GM12878 (cell line): ENCODE results near the gene TPD52L2. TPM values are rescaled to one million over a fixed set of nuclear protein-coding genes. Genes with fewer than 3 reads are reported as not detected.
A peak's percentile ranks its signal among the peaks of the same experiment; 100 is the strongest.

Experiments used
- ATAC-seq: fragments of 200-7000 bp; cut with Tn5 transposase; 3 replicates; pipeline ENCODE4 v1.9.1; 2020; ENCODE audit warnings: mild to moderate bottlenecking, moderate library complexity
- BruUV-seq: library from RNA; stranded (reverse); fragments of 400-500 nt; replicated peaks from 2 replicates; lab custom pipeline; 2021; lab: Mats Ljungman, UMichigan
- CTCF ChIA-PET: fragments of 300-600 bp; sonication (Branson Sonifier 250); formaldehyde crosslinking; extraction: SDS; loops from one replicate; lab custom pipeline; 2021; ENCODE audit warnings: inconsistent platforms; lab: Yijun Ruan, JAX
- POLR2A ChIA-PET: fragments of 350-600 bp; formaldehyde crosslinking; extraction: SDS; loops from one replicate; lab custom pipeline; 2021; ENCODE audit warnings: inconsistent platforms; lab: Charles Lee
- RAD21 ChIA-PET: fragments of 300-600 bp; sonication (Branson Sonifier 250); formaldehyde crosslinking; loops from one replicate; lab custom pipeline; 2023; ENCODE audit warnings: antibody characterized with exemption; ENCODE audit not compliant: unreplicated experiment; lab: Charles Lee
- SMC1A ChIA-PET: fragments of 300-600 bp; sonication (Branson Sonifier 250); formaldehyde crosslinking; loops from one replicate; lab custom pipeline; 2023; ENCODE audit not compliant: unreplicated experiment, uncharacterized antibody; lab: Charles Lee
- DNase-seq: peaks from one replicate; pipeline ENCODE4 v3.0.0-alpha.2; 2011; ENCODE audit warnings: low read depth, low spot score
- FAIRE-seq: peaks from 3 replicates; lab custom pipeline; 2011; peaks lifted over from hg19 to GRCh38; lab: Jason Lieb, UNC
- H2AFZ ChIP-seq: 2 replicates; pipeline ENCODE4 v1.6.0; 2011; ENCODE audit warnings: low read depth, low read length, control low read depth; ENCODE audit not compliant: control insufficient read depth
- H3K27ac ChIP-seq: 2 replicates; pipeline ENCODE4 v1.5.1; 2011; ENCODE audit warnings: control low read depth; ENCODE audit not compliant: control insufficient read depth, insufficient read depth
- H3K27me3 ChIP-seq, 2 experiments: replicated peaks in 1 of 2; 2 replicates each; pipeline versions ENCODE4 v1.6.0 to v1.6.1; 2011; ENCODE audit warnings: low read length in 1 of 2; ENCODE audit not compliant: control insufficient read depth in 2 of 2, insufficient read depth in 2 of 2
- H3K36me3 ChIP-seq, 2 experiments: 2 replicates each; pipeline ENCODE4 v1.5.1; 2011; ENCODE audit warnings: low read length in 1 of 2; ENCODE audit not compliant: control insufficient read depth in 2 of 2, insufficient read depth in 2 of 2
- H3K4me1 ChIP-seq: 2 replicates; pipeline ENCODE4 v1.6.1; 2011; ENCODE audit warnings: mild to moderate bottlenecking, low read length, moderate library complexity, mixed read lengths; ENCODE audit not compliant: control insufficient read depth, insufficient read depth
- H3K4me2 ChIP-seq: 2 replicates; pipeline ENCODE4 v1.6.0; 2011; ENCODE audit warnings: control low read depth; ENCODE audit not compliant: control insufficient read depth, insufficient read depth
- H3K4me3 ChIP-seq: fragments of 200-600 bp; sonication (generic); 2 replicates; pipeline ENCODE4 v1.5.1; 2016
- H3K79me2 ChIP-seq: 2 replicates; pipeline ENCODE4 v1.6.0; 2011; ENCODE audit warnings: low read length; ENCODE audit not compliant: control insufficient read depth, insufficient read depth
- H3K9ac ChIP-seq: 2 replicates; pipeline ENCODE4 v1.8.0; 2011; ENCODE audit warnings: low read length, control low read depth, mixed read lengths; ENCODE audit not compliant: control insufficient read depth, insufficient read depth
- H3K9me3 ChIP-seq: replicated peaks from 3 replicates; pipeline ENCODE4 v1.5.1; 2011; ENCODE audit warnings: mild to moderate bottlenecking, low read length; ENCODE audit not compliant: control insufficient read depth, insufficient read depth
- H4K20me1 ChIP-seq: 2 replicates; pipeline ENCODE4 v1.6.0; 2011; ENCODE audit not compliant: control insufficient read depth, insufficient read depth
- NR2F1 ChIP-seq: fragments of 450-650 bp; conservative IDR thresholded peaks from 2 replicates; pipeline ENCODE4 v1.6.1; 2017; ENCODE audit warnings: mild to moderate bottlenecking
- NRF1 ChIP-seq: conservative IDR thresholded peaks from 2 replicates; pipeline ENCODE4 v1.6.1; 2011; ENCODE audit warnings: mild to moderate bottlenecking, low read depth, low read length, improper control_type of control experiment
- ZBTB33 ChIP-seq: fragments of 450-650 bp; IDR thresholded peaks from 2 replicates; pipeline ENCODE4 v1.6.1; 2017; ENCODE audit warnings: mild to moderate bottlenecking
- ZNF592 ChIP-seq: fragments of 450-650 bp; IDR thresholded peaks from 2 replicates; pipeline ENCODE4 v1.6.1; 2017; ENCODE audit warnings: mild to moderate bottlenecking, moderate library complexity
- WGBS: methylation state at CpG from one replicate; pipeline ENCODE4 v1.1.6; 2016; ENCODE audit warnings: low lambda C conversion rate; ENCODE audit not compliant: insufficient replicate concordance, insufficient coverage; ENCODE audit errors: missing lambda C conversion rate; 5-methylcytosine and 5-hydroxymethylcytosine counted together
- in situ Hi-C: fragments of 300-500 bp; cut with MboI; formaldehyde crosslinking; loops from 9 replicates; pipeline ENCODE4 v1.14.3; 2018; ENCODE audit warnings: mixed read lengths
- intact Hi-C: fragments of 100-400 bp; cut with micrococcal nuclease; formaldehyde crosslinking; loops from one replicate; pipeline ENCODE4 v1.14.2; 2022; ENCODE audit not compliant: unreplicated experiment
- polyA plus RNA-seq, 11 experiments: library from polyadenylated mRNA; depleted of rRNA in 4 of 11; unstranded in 6 of 11; stranded (reverse) in 5 of 11; fragments of >200 nt; fragmentation: Nextera tagmentation in 4 of 11; fragmentation: Illumina TruSeq in 1 of 11; extraction: Ambion mirVana in 4 of 11; extraction: Trizol in 1 of 11; gene quantifications; 1 replicate in 1 of 11; 2 replicates in 10 of 11; pipeline versions ENCODE4 v1.2.1 to v1.2.3, GENCODE V29; 2011 to 2016; ENCODE audit warnings: inconsistent platforms in 2 of 11, missing spikeins in 2 of 11, low read depth in 1 of 11
- total RNA-seq, 4 experiments: library from RNA; depleted of rRNA in 3 of 4; stranded (reverse); fragments of >200 nt in 3 of 4; fragmentation: Illumina TruSeq in 1 of 4; extraction: Trizol in 1 of 4; gene quantifications; 2 replicates each; pipeline versions ENCODE4 v1.2.1 to v1.2.3, GENCODE V29; 2013 to 2021
- TF ChIP-seq, protein P1 (sequence below): fragments of 450-650 bp; IDR thresholded peaks from 2 replicates; pipeline ENCODE4 v1.6.1; 2016; ENCODE audit warnings: mild to moderate bottlenecking

The TPD52L2 gene
- total and polyA plus RNA-seq, 10 of the 15 experiments (the other 5 are each of a cell fraction or from before 2014, with no cell fraction given) = 1.6 to 71.0 (median 46.3) TPM

DNA sequence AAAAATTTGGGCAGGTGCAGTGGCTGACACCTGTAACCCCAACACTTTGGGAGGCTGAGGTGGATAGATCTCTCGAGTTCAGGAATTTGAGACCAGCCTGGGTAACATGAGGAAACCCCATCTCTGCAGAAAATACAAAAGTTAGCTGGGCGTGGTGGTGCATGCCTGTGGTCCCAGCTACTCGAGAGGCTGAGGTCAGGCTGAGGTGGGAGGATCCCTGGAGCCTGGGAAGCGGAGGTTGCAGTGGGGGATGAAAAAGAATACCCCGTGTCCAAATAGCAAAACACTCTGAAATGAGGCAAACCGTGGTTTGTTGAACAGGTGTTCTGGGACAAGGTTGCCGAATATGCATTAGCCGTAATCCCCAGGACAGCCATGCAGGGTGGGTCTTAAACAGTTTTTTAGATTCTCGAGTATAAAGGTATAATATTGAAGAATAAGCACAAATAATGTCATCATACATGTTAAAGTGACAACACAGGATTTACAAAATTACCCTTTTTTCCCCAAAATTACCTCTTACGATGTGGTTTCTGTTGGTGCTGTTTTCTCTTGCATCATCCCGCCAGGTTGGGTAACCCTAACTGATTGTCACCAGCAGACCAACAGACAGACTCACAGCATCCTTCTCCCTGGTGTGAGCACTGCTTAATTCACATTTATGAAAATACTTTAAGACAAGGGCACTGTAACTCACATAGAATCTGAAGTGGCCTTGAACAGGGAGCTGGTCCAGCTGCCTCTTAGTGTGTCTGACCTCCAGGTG lies 38.9 kb downstream of the TPD52L2 start:
- peaks cover 59% of the 10 kb centered on the region for H3K79me2 ChIP-seq
- peaks cover 0 to 5% of the 10 kb centered on the region in 2 experiments; a peak in 3 of 4 replicates for H3K36me3 ChIP-seq
- no peak for DNase-seq
- POLR2A ChIA-PET = interaction anchor here (0.7 kb wide), 1 partner anchor 8 kb away, joined by 3 read pairs; no protein-coding TSS in a partner anchor
- H3K9me3 ChIP-seq = no peaks in the 10 kb centered on the region
- H3K4me3 ChIP-seq = no peak overlapping the region
- intact Hi-C loops (no loop called here), in situ Hi-C loops (no loop called here)
- BruUV-seq = TSS peak; percentile 43
- CTCF ChIA-PET = no interaction called here
- no peak overlapping the region for H3K9ac ChIP-seq
- WGBS = 94% methylated on average over 11 of the region's 11 CpGs
- RAD21 ChIA-PET = no interaction called here
- no peak for TF ChIP-seq NRF1
- FAIRE-seq = no peak
- H3K27ac ChIP-seq = no peak overlapping the region
- ATAC-seq = no peak
- H3K4me1 ChIP-seq = no peaks in the 10 kb centered on the region; the same call in 1 of the 2 replicates
- H3K27me3 ChIP-seq = no peaks in the 10 kb centered on the region
- H3K4me2 ChIP-seq = no peak overlapping the region
- H2AFZ ChIP-seq = no peak overlapping the region
- SMC1A ChIA-PET = no interaction called here
- peaks cover 7% of the 10 kb centered on the region for H4K20me1 ChIP-seq

DNA sequence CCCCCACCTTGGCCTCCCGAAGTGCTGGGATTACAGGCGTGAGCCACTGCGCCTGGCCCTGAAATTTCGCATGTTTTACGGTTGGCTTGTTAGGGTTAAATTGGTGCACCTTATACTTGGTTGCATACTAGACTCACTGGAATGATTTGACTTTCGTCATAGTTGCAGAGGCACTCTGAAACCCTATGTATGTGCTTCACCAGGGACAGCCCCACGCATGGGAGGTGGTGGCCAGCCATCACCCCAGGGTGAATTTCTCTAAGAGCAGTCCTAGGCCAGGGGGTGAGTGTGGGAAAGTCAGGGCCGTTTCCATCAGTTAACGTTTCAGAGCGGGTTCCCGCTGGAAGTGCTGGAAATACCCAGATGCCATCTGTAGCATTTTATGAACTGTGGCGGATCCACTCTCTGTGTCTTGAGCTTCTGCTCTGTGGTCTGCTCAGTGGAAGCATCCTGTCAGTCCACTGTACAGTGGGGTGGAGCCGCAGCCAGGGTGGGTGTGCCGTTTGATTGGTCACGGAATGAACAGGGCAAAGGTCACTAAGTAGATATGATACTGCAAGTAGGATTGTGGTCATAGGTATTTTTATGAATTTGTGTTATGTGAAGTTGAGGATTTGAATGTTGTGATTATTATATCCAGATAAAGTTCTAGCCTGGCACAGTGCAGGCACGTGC lies 43.1 kb downstream of the TPD52L2 start:
- FAIRE-seq = no peak
- Histone ChIP-seq H3K4me1 (no peaks in the 10 kb centered on the region; the same call in 1 of the 2 replicates), H3K27me3 (no peaks in the 10 kb centered on the region), H3K27ac (no peak overlapping the region), H3K9ac (no peak overlapping the region), H3K79me2 (peaks cover 50% of the 10 kb centered on the region), H3K36me3 (peaks cover 0 to 5% of the 10 kb centered on the region in 2 experiments; a peak in 3 of 4 replicates), H3K4me2 (no peak overlapping the region), H4K20me1 (peaks cover 7% of the 10 kb centered on the region; the same call in 1 of the 2 replicates), H2AFZ (no peak overlapping the region), H3K9me3 (no peaks in the 10 kb centered on the region; the same call in 2 of the 3 replicates), H3K4me3 (no peak overlapping the region)
- TF ChIP-seq NR2F1 (0 out of 2 replicates have a peak, but pooled peaks have one; percentile 18), ZBTB33 (peak; percentile 16; the same call in 1 of the 2 replicates), ZNF592 (no peak)
- TF ChIP-seq, protein P1, sequence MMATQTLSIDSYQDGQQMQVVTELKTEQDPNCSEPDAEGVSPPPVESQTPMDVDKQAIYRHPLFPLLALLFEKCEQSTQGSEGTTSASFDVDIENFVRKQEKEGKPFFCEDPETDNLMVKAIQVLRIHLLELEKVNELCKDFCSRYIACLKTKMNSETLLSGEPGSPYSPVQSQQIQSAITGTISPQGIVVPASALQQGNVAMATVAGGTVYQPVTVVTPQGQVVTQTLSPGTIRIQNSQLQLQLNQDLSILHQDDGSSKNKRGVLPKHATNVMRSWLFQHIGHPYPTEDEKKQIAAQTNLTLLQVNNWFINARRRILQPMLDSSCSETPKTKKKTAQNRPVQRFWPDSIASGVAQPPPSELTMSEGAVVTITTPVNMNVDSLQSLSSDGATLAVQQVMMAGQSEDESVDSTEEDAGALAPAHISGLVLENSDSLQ = peak; percentile 19; the same call in 1 of the 2 replicates
- ChIA-PET RAD21 (no interaction called here), POLR2A (interaction anchor here (1.7 kb wide), 1 partner anchor 12 kb away, joined by 5 read pairs; no protein-coding TSS in a partner anchor), CTCF (no interaction called here), SMC1A (interaction anchor here (2.4 kb wide), 1 partner anchor 11 kb away, joined by 8 read pairs; no protein-coding TSS in a partner anchor)
- in situ Hi-C loops (no loop called here), intact Hi-C loops (no loop called here)
- ATAC-seq = peak; percentile 52
- 93% methylated on average over 16 of the region's 16 CpGs for whole genome bisulfite sequencing
- DNase-seq = no peak
- BruUV-seq = TSS peak; percentile 40
